ENCODE results near the gene KL. TPM values are rescaled to one million over a fixed set of nuclear protein-coding genes. Genes with fewer than 3 reads are reported as not detected.

The KL gene
- polyA plus RNA-seq, 2 of the 4 experiments (the other 2 are of a cell fraction): 0.01 TPM; not detected in 1

- TF ChIP-seq ZC3H11A (IDR thresholded peaks at IDR 0.05): no peak
- no peak for TF ChIP-seq RCOR1 (IDR thresholded peaks at IDR 0.05; ENCODE audit: low read depth, low read length)
- TF ChIP-seq RFX5 (IDR thresholded peaks at IDR 0.05): no peak
- TF ChIP-seq NR3C1 (IDR thresholded peaks at IDR 0.05): no peak
These were observed 47.4 kb upstream of the KL start (continued) for GRCh38 chr13:32968793-32969192.

DNA sequence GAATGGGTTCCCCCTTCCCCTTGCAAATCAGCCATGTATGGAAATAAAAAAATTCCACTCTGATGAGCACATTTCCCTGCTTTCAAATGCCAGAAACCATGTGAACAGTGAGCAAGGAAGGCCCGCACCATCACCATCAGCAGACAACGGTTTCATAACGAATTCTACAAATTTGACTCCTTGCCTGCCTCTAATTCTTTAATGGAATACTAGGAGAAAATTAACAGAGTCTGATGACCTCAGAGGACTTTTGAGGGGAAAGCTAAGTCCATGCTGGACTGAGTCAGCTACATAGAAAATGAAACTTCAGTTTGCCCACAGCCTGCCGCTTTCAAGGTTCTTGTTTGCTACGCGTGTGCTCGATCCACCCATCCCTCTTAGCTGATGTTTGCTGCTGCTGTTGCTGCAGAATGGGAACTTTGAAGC is 46.7 kb upstream of the KL start:
- ChIA-PET CTCF (interaction anchor here (1.4 kb wide), 1 partner anchor 10 kb away, joined by 7 read pairs; no protein-coding TSS in a partner anchor), POLR2A (no interaction called here)
- no peak overlapping the region for H3K4me2 ChIP-seq
- no peaks in the 10 kb centered on the region for H3K4me1 ChIP-seq
- H3K9me3 ChIP-seq: no peaks in the 10 kb centered on the region
- no peak for ATAC-seq
- no peak for FAIRE-seq
- no peak overlapping the region for H3K27ac ChIP-seq
- WGBS (ENCODE audit: missing lambda C conversion rate): 80% methylated on average over 7 of the region's 7 CpGs
- DNase-seq (ENCODE audit: low read depth in 1 of 2, low spot score in 1 of 2): no peak
- no peak overlapping the region for H3K4me3 ChIP-seq
- TF ChIP-seq ESRRA (IDR thresholded peaks at IDR 0.05; ENCODE audit: borderline replicate concordance, low read length) (no peak), REST (IDR thresholded peaks at IDR 0.05) (no peak), TP53 (CRISPR knock-in tag; IDR thresholded peaks at IDR 0.05) (no peak), CBX2 (IDR thresholded peaks at IDR 0.05; ENCODE audit: borderline replicate concordance, low read depth) (no peak), POLR2AphosphoS2 (conservative IDR thresholded peaks at IDR 0.05; ENCODE audit: low read length) (no peak), E2F6 (IDR thresholded peaks at IDR 0.05; ENCODE audit: borderline replicate concordance, low read depth) (no peak)

- POLR2A ChIA-PET: no interaction called here
- no peak for DNase-seq (ENCODE audit: low read depth in 1 of 2, low spot score in 1 of 2)
- no peak for ATAC-seq
- FAIRE-seq: no peak
- CTCF ChIA-PET: interaction anchor here (0.5 kb wide), 1 partner anchor 944 kb away, joined by 4 read pairs; no protein-coding TSS in a partner anchor
- no peaks in the 10 kb centered on the region for H3K9me3 ChIP-seq
- H3K4me3 ChIP-seq: no peak overlapping the region
- no peaks in the 10 kb centered on the region for H3K4me1 ChIP-seq
- no peak overlapping the region for H3K27ac ChIP-seq
- TF ChIP-seq RAD21 (conservative IDR thresholded peaks at IDR 0.05 in 1 of 2, IDR thresholded peaks at IDR 0.05 in 1 of 2) (no peak), BHLHE40 (IDR thresholded peaks at IDR 0.05; ENCODE audit: low read depth, low read length) (no peak), FOSB (CRISPR knock-in tag; IDR thresholded peaks at IDR 0.05) (no peak), CBX8 (IDR thresholded peaks at IDR 0.05) (no peak), HOXB5 (CRISPR knock-in tag; IDR thresholded peaks at IDR 0.05) (no peak), HOXA7 (CRISPR knock-in tag; IDR thresholded peaks at IDR 0.05) (no peak), MYC (IDR thresholded peaks at IDR 0.05; ENCODE audit: borderline replicate concordance, low read length) (no peak), CEBPB (IDR thresholded peaks at IDR 0.05) (no peak), HES2 (IDR thresholded peaks at IDR 0.05) (no peak), TFCP2L1 (CRISPR knock-in tag; IDR thresholded peaks at IDR 0.05) (no peak), EHMT2 (IDR thresholded peaks at IDR 0.05; ENCODE audit: low read depth) (no peak), TP53 (CRISPR knock-in tag; IDR thresholded peaks at IDR 0.05) (no peak), FOSL2 (IDR thresholded peaks at IDR 0.05) (no peak), FOSL2 (CRISPR knock-in tag; IDR thresholded peaks at IDR 0.05) (no peak), SMC3 (IDR thresholded peaks at IDR 0.05) (no peak), ZC3H11A (IDR thresholded peaks at IDR 0.05) (no peak), HEYL (CRISPR knock-in tag; IDR thresholded peaks at IDR 0.05) (no peak)
- WGBS (ENCODE audit: missing lambda C conversion rate): 75% methylated on average over 7 of the region's 7 CpGs
- H3K4me2 ChIP-seq: no peak overlapping the region
These were observed 40.0 kb upstream of the KL start for GRCh38 chr13:32976056-32976805.

Data from A549 (cell line).